Testis (tissue), 3 donors: ENCODE data around the gene WDR49. TPM values are rescaled to one million over a fixed set of nuclear protein-coding genes. Genes with fewer than 3 reads are reported as not detected.

Experiments
- DNase-seq: peaks from one replicate; pipeline ENCODE4 v3.0.0-alpha.2; 2019
- H3K27ac ChIP-seq, 2 donors: fragments of 200-600 bp; sonication (generic); one replicate each; pipeline ENCODE4 v1.5.1; 2019
- H3K27me3 ChIP-seq: fragments of 200-600 bp; sonication (generic); one replicate; pipeline ENCODE4 v1.5.1; 2019
- H3K36me3 ChIP-seq: fragments of 200-600 bp; sonication (generic); one replicate; pipeline ENCODE4 v1.5.1; 2017; ENCODE audit warnings: low read depth; ENCODE audit errors: missing control alignments
- H3K4me1 ChIP-seq: fragments of 200-600 bp; sonication (generic); one replicate; pipeline ENCODE4 v1.5.1; 2019
- H3K4me3 ChIP-seq, 2 donors: fragments of 200-600 bp; sonication (generic); one replicate each; pipeline ENCODE4 v1.5.1; 2017 to 2019
- H3K9me3 ChIP-seq: fragments of 200-600 bp; sonication (generic); one replicate; pipeline ENCODE4 v1.5.1; 2017
- CTCF ChIP-seq, 3 experiments: fragments of 450-650 bp in 2 of 3; fragments of 200-600 bp in 1 of 3; sonication (generic) in 1 of 3; IDR thresholded peaks; one replicate each; pipeline ENCODE4 v1.5.1; 2016 to 2019; ENCODE audit warnings: antibody characterized with exemption in 3 of 3, mild to moderate bottlenecking in 2 of 3, moderate library complexity in 1 of 3
- POLR2A ChIP-seq: fragments of 450-650 bp; IDR thresholded peaks from one replicate; pipeline ENCODE4 v1.6.1; 2017; ENCODE audit warnings: antibody characterized with exemption, mild to moderate bottlenecking, moderate library complexity
- WGBS, 2 donors: methylation state at CpG; one replicate each; pipeline ENCODE4 v1.1.5; 2018; 5-methylcytosine and 5-hydroxymethylcytosine counted together
- intact Hi-C: fragments of 100-400 bp; cut with DNase I; formaldehyde crosslinking; loops from one replicate; pipeline ENCODE4 v1.15.1; 2023; ENCODE audit warnings: low total_unique reads
- polyA plus RNA-seq: library from polyadenylated mRNA; stranded (reverse); fragments of 350-450 nt; fragmentation: Illumina TruSeq; extraction: RNeasy Lipid Tissue Mini Kit (QIAGEN cat#74804); gene quantifications from one replicate; pipeline ENCODE4 v1.2.3, GENCODE V29; 2014; ENCODE audit warnings: low read depth, low replicate concordance; ENCODE audit not compliant: insufficient read depth
- total RNA-seq, 2 donors: library from RNA; depleted of rRNA; stranded (reverse); fragments of >200 nt; gene quantifications; one replicate each; pipeline ENCODE4 v1.2.3, GENCODE V29; 2016

Gene WDR49
- total and polyA plus RNA-seq, 3 donors from 2014 or later = 0.55 to 0.93 (median 0.83) TPM

DNA sequence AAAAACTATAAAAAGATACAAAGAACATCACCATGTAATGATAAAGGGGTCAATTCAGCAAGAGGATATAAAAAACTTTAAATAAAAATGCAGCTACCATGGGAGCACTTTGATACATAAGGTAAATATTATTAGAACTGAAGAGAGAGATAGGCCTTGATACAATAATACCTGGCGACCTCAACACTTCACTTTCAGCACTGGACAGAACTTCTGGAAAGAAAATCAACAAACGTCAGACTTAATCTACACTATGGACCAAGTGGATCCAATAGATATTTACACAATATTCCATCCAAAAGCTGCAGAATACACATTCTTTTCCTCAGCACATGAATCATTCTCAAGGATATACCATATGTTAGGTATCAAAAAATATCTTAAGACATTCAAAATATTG, 42.0 kb downstream of the WDR49 start:
- Histone ChIP-seq H3K27me3 (no peaks in the 10 kb centered on the region), H3K9me3 (no peaks in the 10 kb centered on the region), H3K4me1 (no peaks in the 10 kb centered on the region), H3K27ac (no peak overlapping the region), H3K36me3 (no peaks in the 10 kb centered on the region), H3K4me3 (no peak overlapping the region)
- intact Hi-C loops = no loop called here
- no peak for DNase-seq
- 72 to 74% methylated on average over 2 of the region's 2 CpGs for WGBS, 2 donors
- TF ChIP-seq POLR2A (no peak), CTCF (IDR thresholded peaks at IDR 0.05) (no peak)

GRCh38 chr3:167609156-167609555, 44.6 kb downstream of the WDR49 start:
- H3K4me1 ChIP-seq = no peaks in the 10 kb centered on the region
- H3K27me3 ChIP-seq = no peaks in the 10 kb centered on the region
- intact Hi-C loops = no loop called here
- H3K27ac ChIP-seq = no peak overlapping the region
- DNase-seq = no peak
- no peak overlapping the region for H3K4me3 ChIP-seq
- no peaks in the 10 kb centered on the region for H3K36me3 ChIP-seq
- no peak for TF ChIP-seq CTCF (IDR thresholded peaks at IDR 0.05)
- no peak for TF ChIP-seq POLR2A
- WGBS, 2 donors = 81 to 83% methylated on average over 5 of the region's 5 CpGs
- H3K9me3 ChIP-seq = no peaks in the 10 kb centered on the region

GRCh38 chr3:167606836-167607235, 46.9 kb downstream of the WDR49 start:
- WGBS, 2 donors = 83 to 89% methylated on average over 3 of the region's 3 CpGs
- intact Hi-C loops = no loop called here
- Histone ChIP-seq H3K4me3 (no peak overlapping the region), H3K36me3 (no peaks in the 10 kb centered on the region), H3K9me3 (no peaks in the 10 kb centered on the region), H3K27me3 (no peaks in the 10 kb centered on the region), H3K4me1 (no peaks in the 10 kb centered on the region), H3K27ac (no peak overlapping the region)
- no peak for TF ChIP-seq CTCF (IDR thresholded peaks at IDR 0.05)
- TF ChIP-seq POLR2A = no peak
- DNase-seq = no peak

- no peak for DNase-seq
- TF ChIP-seq CTCF (IDR thresholded peaks at IDR 0.05) (no peak), POLR2A (no peak)
- Histone ChIP-seq H3K27me3 (no peaks in the 10 kb centered on the region), H3K9me3 (no peaks in the 10 kb centered on the region), H3K4me3 (no peak overlapping the region), H3K36me3 (no peaks in the 10 kb centered on the region), H3K4me1 (no peaks in the 10 kb centered on the region), H3K27ac (no peak overlapping the region)
- intact Hi-C loops = no loop called here
- WGBS, 2 donors = 79 to 80% methylated on average over 2 of the region's 2 CpGs
Observed at GRCh38 chr3:167605871-167606270, 47.9 kb downstream of the WDR49 start.

DNA sequence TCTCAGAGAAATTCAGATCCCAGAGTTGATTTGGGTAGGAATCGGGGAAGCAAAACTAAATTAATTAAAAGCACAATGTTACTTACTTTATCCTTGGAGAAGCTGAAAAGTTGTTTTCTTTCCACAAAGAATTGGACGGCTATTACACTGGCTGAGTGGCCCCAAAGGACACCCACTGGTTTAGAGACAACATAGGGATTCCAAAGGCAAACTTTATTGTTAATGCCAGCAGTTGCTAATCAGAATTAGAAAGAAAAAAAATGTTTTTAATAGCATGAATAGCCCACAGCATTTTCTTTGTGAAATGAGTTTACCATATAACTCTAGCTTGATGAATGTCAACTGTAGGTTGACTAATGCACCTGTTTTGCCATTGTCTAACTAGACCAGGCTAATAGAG, 51.7 kb downstream of the WDR49 start:
- no peaks in the 10 kb centered on the region for H3K9me3 ChIP-seq
- 47 to 53% methylated on average over 2 of the region's 2 CpGs for WGBS, 2 donors
- no peaks in the 10 kb centered on the region for H3K4me1 ChIP-seq
- intact Hi-C loops = no loop called here
- no peaks in the 10 kb centered on the region for H3K27me3 ChIP-seq
- H3K27ac ChIP-seq = no peak overlapping the region
- TF ChIP-seq CTCF (IDR thresholded peaks at IDR 0.05) (no peak), POLR2A (no peak)
- no peak for DNase-seq
- H3K36me3 ChIP-seq = no peaks in the 10 kb centered on the region
- H3K4me3 ChIP-seq = no peak overlapping the region
